ENCODE measurements around the gene EEFSEC. TPM values are rescaled to one million over a fixed set of nuclear protein-coding genes. Genes with fewer than 3 reads are reported as not detected.

The EEFSEC gene
- total and polyA plus RNA-seq, 2 of the 8 experiments (the other 6 are each of a cell fraction or from before 2014, with no cell fraction given), result 13.1 to 19.8 TPM

- no peaks in the 10 kb centered on the region for H3K79me2 ChIP-seq (ENCODE audit: control insufficient read depth in 1 of 2, insufficient read depth in 2 of 2, low read length in 2 of 2)
- DNase-seq (ENCODE audit: low read depth in 1 of 2, low spot score in 2 of 2) (no peak), FAIRE-seq (no peak)
- H3K79me1 ChIP-seq (ENCODE audit: low read depth, low read length), result no peaks in the 10 kb centered on the region
- ChIA-PET CTCF (ENCODE audit: partially characterized antibody) (interaction anchor here (0.9 to 1.8 kb wide), 4 partner anchors 20 to 194 kb away, joined by 3 to 6 read pairs (median 4); no protein-coding TSS in a partner anchor), POLR2A (ENCODE audit: partially characterized antibody) (no interaction called here)
- no peak overlapping the region for H3K9ac ChIP-seq (replicated peaks in 1 of 4; ENCODE audit: extremely low read depth in 1 of 4, low read depth in 3 of 4, low read length in 3 of 4)
- no peak overlapping the region for H3K14ac ChIP-seq (ENCODE audit: insufficient read length)
- no peak overlapping the region for H3K27ac ChIP-seq (ENCODE audit: low read depth, low read length)
- no peaks in the 10 kb centered on the region for H3K23me2 ChIP-seq (ENCODE audit: low read depth, low read length)
- H4K20me1 ChIP-seq (replicated peaks in 1 of 2; ENCODE audit: control insufficient read depth in 1 of 2, insufficient read depth in 2 of 2, low read length in 2 of 2), result no peaks in the 10 kb centered on the region
- no peaks in the 10 kb centered on the region for H3K9me3 ChIP-seq (ENCODE audit: insufficient read depth in 2 of 2, low read depth in 1 of 2, low read length in 1 of 2)
- TF ChIP-seq SIRT6 (IDR thresholded peaks at IDR 0.05; ENCODE audit: low read length) (no peak), SIX5 (IDR thresholded peaks at IDR 0.05; ENCODE audit: low read depth, low read length) (no peak), GABPA (IDR thresholded peaks at IDR 0.05; ENCODE audit: borderline replicate concordance, insufficient read depth, low read length) (no peak)
- H3K23ac ChIP-seq (ENCODE audit: insufficient read length), result no peak overlapping the region
- peaks cover 0 to 6% (median 0%) of the 10 kb centered on the region in 4 experiments; a peak in 2 of 7 replicates for H3K4me1 ChIP-seq (replicated peaks in 1 of 4; ENCODE audit: control insufficient read depth in 3 of 4, insufficient read depth in 4 of 4, low read length in 3 of 4)
- no peak overlapping the region for H3K4me2 ChIP-seq (ENCODE audit: insufficient read depth in 1 of 2, low read depth in 2 of 2, low read length in 2 of 2)
- H3K36me3 ChIP-seq (ENCODE audit: control insufficient read depth in 2 of 4, insufficient read depth in 4 of 4, low read length in 3 of 4), result no peaks in the 10 kb centered on the region
- H3K4ac ChIP-seq (replicated peaks; ENCODE audit: insufficient read length, low read depth, low read length), result no peak overlapping the region
- no peak overlapping the region for H2AFZ ChIP-seq (ENCODE audit: low read length)
- no peak overlapping the region for H3K56ac ChIP-seq (replicated peaks; ENCODE audit: insufficient read length, low read depth, low read length)
- H2BK12ac ChIP-seq (ENCODE audit: low read depth, low read length), result no peak overlapping the region
- no peak overlapping the region for H2BK15ac ChIP-seq (ENCODE audit: low read length)
- WGBS, 2 experiments (ENCODE audit: extremely low coverage in 1 of 2, insufficient coverage in 1 of 2, insufficient read length in 1 of 2, insufficient replicate concordance in 2 of 2, low coverage in 1 of 2, low lambda C conversion rate in 2 of 2, missing lambda C conversion rate in 1 of 2), result 93% methylated on average over 6 of the region's 6 CpGs; no CpG with 5 or more reads in 1 of the 2 experiments
- H3K4me3 ChIP-seq (ENCODE audit: extremely low read depth in 1 of 4, insufficient read depth in 2 of 4, low read depth in 3 of 4, low read length in 4 of 4), result no peak overlapping the region
- H4K5ac ChIP-seq (ENCODE audit: insufficient read length, low read depth, low read length), result no peak overlapping the region
- peak overlapping the region; percentile 9; the same call in 1 of the 2 replicates for H2BK5ac ChIP-seq (ENCODE audit: low read depth, low read length)
- H4K8ac ChIP-seq (ENCODE audit: extremely low read depth, insufficient read depth, low read length), result no peak overlapping the region
- no peak overlapping the region for H4K91ac ChIP-seq (replicated peaks; ENCODE audit: insufficient read length, low read length)
- H3K18ac ChIP-seq (ENCODE audit: extremely low read depth, low read length), result no peak overlapping the region
- 0 out of 2 replicates have a peak overlapping the region, but pooled peaks have one; percentile 45 for H2AK5ac ChIP-seq (ENCODE audit: low read depth, low read length)
- H2BK120ac ChIP-seq (replicated peaks; ENCODE audit: low read depth, low read length), result no peak overlapping the region
- H3K27me3 ChIP-seq (replicated peaks in 1 of 4; ENCODE audit: control insufficient read depth in 3 of 4, extremely low read depth in 1 of 4, insufficient read depth in 3 of 4, low read length in 3 of 4), result no peaks in the 10 kb centered on the region; a peak in 1 of 7 replicates
- no peak overlapping the region for H2BK20ac ChIP-seq (ENCODE audit: low read length)
Observed at GRCh38 chr3:128364291-128364690, 211.0 kb downstream of the EEFSEC start.
